ENCODE results near the gene TRIM68. TPM values are rescaled to one million over a fixed set of nuclear protein-coding genes. Genes with fewer than 3 reads are reported as not detected.

TRIM68 gene
- total and polyA plus RNA-seq, 2 of the 4 experiments (the other 2 are of a cell fraction) = 8.1 to 8.4 TPM

DNA sequence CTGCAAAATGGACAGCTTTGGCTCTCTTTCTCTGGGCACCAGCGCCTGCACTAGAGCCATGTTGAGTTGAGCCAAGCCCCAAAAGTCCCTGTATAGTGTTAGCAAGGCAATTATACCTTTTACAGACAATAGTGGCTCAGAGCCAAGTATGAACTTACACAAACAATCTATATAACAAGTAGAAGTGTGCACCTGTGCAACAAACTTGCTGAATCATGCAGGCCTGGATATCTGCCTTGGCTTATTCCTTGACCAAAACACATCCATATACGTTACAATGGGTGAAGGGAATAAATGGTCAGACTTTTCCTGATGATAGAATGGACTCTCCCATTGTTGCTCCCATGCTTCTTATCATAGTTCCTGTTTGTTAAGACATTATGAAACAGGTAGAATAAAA, 30.3 kb downstream of the TRIM68 start:
- H4K20me1 ChIP-seq (ENCODE audit: insufficient read depth, low read length) = no peaks in the 10 kb centered on the region
- H3K9me1 ChIP-seq (ENCODE audit: insufficient read depth, low read length) = no peaks in the 10 kb centered on the region
- no peaks in the 10 kb centered on the region for H3K4me1 ChIP-seq (ENCODE audit: control insufficient read depth, insufficient read depth, low read length)
- intact Hi-C loops (cut with micrococcal nuclease) (no loop called here), dilution Hi-C loops (cut with HindIII; ENCODE audit: low sequenced_read_pairs, unreplicated experiment) (no loop called here), in situ Hi-C loops (cut with MboI; ENCODE audit: low sequenced_read_pairs) (no loop called here)
- no peak overlapping the region for H3K9ac ChIP-seq (ENCODE audit: low read depth, low read length)
- no peak overlapping the region for H3K4me3 ChIP-seq (ENCODE audit: insufficient read depth, low read depth, low read length)
- no peaks in the 10 kb centered on the region for H3K36me3 ChIP-seq (ENCODE audit: control insufficient read depth, insufficient read depth, low read length)
- ATAC-seq (ENCODE audit: low read depth) (no peak), DNase-seq (no peak)
- H4K91ac ChIP-seq (ENCODE audit: insufficient read depth, low read depth, low read length) = no peak overlapping the region
- H2BK20ac ChIP-seq (ENCODE audit: low read depth, low read length) = no peak overlapping the region
- no CpG with 5 or more reads among the region's 2 CpGs for WGBS, 2 experiments (ENCODE audit: extremely low coverage in 2 of 2, insufficient read length in 1 of 2)
- H3K79me1 ChIP-seq (ENCODE audit: low read depth in 1 of 2, low read length in 2 of 2) = no peaks in the 10 kb centered on the region
- BruUV-seq (replicated peaks) = no TSS peak
- no peak overlapping the region for H2AK9ac ChIP-seq (replicated peaks; ENCODE audit: low read depth, low read length, poor library complexity)
- H3K9me3 ChIP-seq (ENCODE audit: control insufficient read depth, insufficient read depth, low read length) = no peaks in the 10 kb centered on the region
- no peak overlapping the region for H3K27ac ChIP-seq (ENCODE audit: insufficient read depth, low read length)
- ChIA-PET CTCF (no interaction called here), POLR2A (ENCODE audit: unreplicated experiment) (no interaction called here)
- H3K27me3 ChIP-seq (ENCODE audit: control insufficient read depth, insufficient read depth, low read length) = no peaks in the 10 kb centered on the region
- no peak overlapping the region for H2BK120ac ChIP-seq (ENCODE audit: low read depth, low read length)
- H2AFZ ChIP-seq (replicated peaks; ENCODE audit: low read length, poor library complexity) = no peak overlapping the region
- no peak overlapping the region for H3K4me2 ChIP-seq (ENCODE audit: low read depth, low read length)
- H3K14ac ChIP-seq (replicated peaks; ENCODE audit: low read depth, low read length) = no peak overlapping the region
- no peak overlapping the region for H2AK5ac ChIP-seq (ENCODE audit: low read depth, low read length)
- no peak overlapping the region for H3K56ac ChIP-seq (ENCODE audit: extremely low read depth, insufficient read depth, low read length)
- H3K4ac ChIP-seq (ENCODE audit: low read depth, low read length) = no peak overlapping the region
- no peak overlapping the region for H2BK5ac ChIP-seq (ENCODE audit: low read depth, low read length, poor library complexity, severe bottlenecking)
- H2BK15ac ChIP-seq (ENCODE audit: low read depth, low read length) = no peak overlapping the region
- TF ChIP-seq BHLHE40 (IDR thresholded peaks at IDR 0.05; ENCODE audit: low read depth, low read length) (no peak), RFX5 (IDR thresholded peaks at IDR 0.05; ENCODE audit: low read depth, low read length) (no peak), MAFK (IDR thresholded peaks at IDR 0.05; ENCODE audit: low read depth, low read length) (no peak), CEBPB (IDR thresholded peaks at IDR 0.05; ENCODE audit: low read depth, low read length) (no peak), SMC3 (IDR thresholded peaks at IDR 0.05; ENCODE audit: low read depth, low read length) (no peak), FOS (IDR thresholded peaks at IDR 0.05; ENCODE audit: low read depth, low read length) (no peak), NFE2L2 (IDR thresholded peaks at IDR 0.05; ENCODE audit: low read depth, low read length) (no peak), RCOR1 (IDR thresholded peaks at IDR 0.05; ENCODE audit: insufficient replicate concordance, low read length) (no peak), MAZ (IDR thresholded peaks at IDR 0.05; ENCODE audit: borderline replicate concordance, low read depth, low read length) (no peak), POLR2A (IDR thresholded peaks at IDR 0.05; ENCODE audit: low read depth, low read length) (no peak), MXI1 (IDR thresholded peaks at IDR 0.05; ENCODE audit: borderline replicate concordance, low read depth, low read length) (no peak), RAD21 (IDR thresholded peaks at IDR 0.05; ENCODE audit: low read length) (no peak), CHD1 (IDR thresholded peaks at IDR 0.05; ENCODE audit: low read depth, low read length) (no peak)
- TF ChIP-seq, protein P1, sequence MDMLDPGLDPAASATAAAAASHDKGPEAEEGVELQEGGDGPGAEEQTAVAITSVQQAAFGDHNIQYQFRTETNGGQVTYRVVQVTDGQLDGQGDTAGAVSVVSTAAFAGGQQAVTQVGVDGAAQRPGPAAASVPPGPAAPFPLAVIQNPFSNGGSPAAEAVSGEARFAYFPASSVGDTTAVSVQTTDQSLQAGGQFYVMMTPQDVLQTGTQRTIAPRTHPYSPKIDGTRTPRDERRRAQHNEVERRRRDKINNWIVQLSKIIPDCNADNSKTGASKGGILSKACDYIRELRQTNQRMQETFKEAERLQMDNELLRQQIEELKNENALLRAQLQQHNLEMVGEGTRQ (IDR thresholded peaks at IDR 0.05; ENCODE audit: low read depth, low read length) = no peak
- TF ChIP-seq, protein P2, sequence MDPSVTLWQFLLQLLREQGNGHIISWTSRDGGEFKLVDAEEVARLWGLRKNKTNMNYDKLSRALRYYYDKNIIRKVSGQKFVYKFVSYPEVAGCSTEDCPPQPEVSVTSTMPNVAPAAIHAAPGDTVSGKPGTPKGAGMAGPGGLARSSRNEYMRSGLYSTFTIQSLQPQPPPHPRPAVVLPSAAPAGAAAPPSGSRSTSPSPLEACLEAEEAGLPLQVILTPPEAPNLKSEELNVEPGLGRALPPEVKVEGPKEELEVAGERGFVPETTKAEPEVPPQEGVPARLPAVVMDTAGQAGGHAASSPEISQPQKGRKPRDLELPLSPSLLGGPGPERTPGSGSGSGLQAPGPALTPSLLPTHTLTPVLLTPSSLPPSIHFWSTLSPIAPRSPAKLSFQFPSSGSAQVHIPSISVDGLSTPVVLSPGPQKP (IDR thresholded peaks at IDR 0.05; ENCODE audit: borderline replicate concordance, low read depth, low read length) = no peak
- TF ChIP-seq, protein P3, sequence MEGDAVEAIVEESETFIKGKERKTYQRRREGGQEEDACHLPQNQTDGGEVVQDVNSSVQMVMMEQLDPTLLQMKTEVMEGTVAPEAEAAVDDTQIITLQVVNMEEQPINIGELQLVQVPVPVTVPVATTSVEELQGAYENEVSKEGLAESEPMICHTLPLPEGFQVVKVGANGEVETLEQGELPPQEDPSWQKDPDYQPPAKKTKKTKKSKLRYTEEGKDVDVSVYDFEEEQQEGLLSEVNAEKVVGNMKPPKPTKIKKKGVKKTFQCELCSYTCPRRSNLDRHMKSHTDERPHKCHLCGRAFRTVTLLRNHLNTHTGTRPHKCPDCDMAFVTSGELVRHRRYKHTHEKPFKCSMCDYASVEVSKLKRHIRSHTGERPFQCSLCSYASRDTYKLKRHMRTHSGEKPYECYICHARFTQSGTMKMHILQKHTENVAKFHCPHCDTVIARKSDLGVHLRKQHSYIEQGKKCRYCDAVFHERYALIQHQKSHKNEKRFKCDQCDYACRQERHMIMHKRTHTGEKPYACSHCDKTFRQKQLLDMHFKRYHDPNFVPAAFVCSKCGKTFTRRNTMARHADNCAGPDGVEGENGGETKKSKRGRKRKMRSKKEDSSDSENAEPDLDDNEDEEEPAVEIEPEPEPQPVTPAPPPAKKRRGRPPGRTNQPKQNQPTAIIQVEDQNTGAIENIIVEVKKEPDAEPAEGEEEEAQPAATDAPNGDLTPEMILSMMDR (conservative IDR thresholded peaks at IDR 0.05; ENCODE audit: low read depth, low read length) = no peak
- no peak overlapping the region for H4K8ac ChIP-seq (ENCODE audit: low read depth in 2 of 2, low read length in 2 of 2)
- H4K5ac ChIP-seq (ENCODE audit: low read depth, low read length) = no peak overlapping the region
- no peak overlapping the region for H3K18ac ChIP-seq (ENCODE audit: low read depth, low read length)
- H3K23ac ChIP-seq (ENCODE audit: low read depth, low read length) = no peak overlapping the region
